Fibroblast of lung (primary cell): Measurements from ENCODE around the gene KRTAP4-4. TPM values are rescaled to one million over a fixed set of nuclear protein-coding genes. Genes with fewer than 3 reads are reported as not detected.
A peak's percentile ranks its signal among the peaks of the same experiment; 100 is the strongest.
"Not testable (repeated sequence)": the region's sequence is repeated elsewhere in the genome, so short reads cannot be mapped to it uniquely, and the experiment has no call there.

Source experiments
- DNase-seq, 2 donors: peaks; one replicate each; pipeline versions ENCODE4 v3.0.0 to v3.0.0-alpha.2; 2010; ENCODE audit warnings: low read depth in 2 of 2
- H2AFZ ChIP-seq: 2 replicates; pipeline ENCODE4 v1.5.1; 2012; ENCODE audit warnings: low read length, control low read depth, inconsistent platforms
- H3K27ac ChIP-seq: 2 replicates; pipeline ENCODE4 v1.5.1; 2011; ENCODE audit warnings: low read length, control low read depth; ENCODE audit not compliant: insufficient read depth
- H3K27me3 ChIP-seq: 2 replicates; pipeline ENCODE4 v1.5.1; 2011; ENCODE audit warnings: mild to moderate bottlenecking, low read length; ENCODE audit not compliant: control insufficient read depth, insufficient read depth
- H3K36me3 ChIP-seq: 2 replicates; pipeline ENCODE4 v1.5.1; 2011; ENCODE audit warnings: low read length; ENCODE audit not compliant: control insufficient read depth, insufficient read depth
- H3K4me1 ChIP-seq: 2 replicates; pipeline ENCODE4 v1.5.1; 2011; ENCODE audit warnings: low read length; ENCODE audit not compliant: control insufficient read depth, insufficient read depth; ENCODE audit errors: extremely low read depth
- H3K4me2 ChIP-seq: 2 replicates; pipeline ENCODE4 v1.5.1; 2011; ENCODE audit warnings: low read length, control low read depth; ENCODE audit not compliant: insufficient read depth; ENCODE audit errors: extremely low read depth
- H3K4me3 ChIP-seq, 4 experiments: fragments of 200-600 bp in 1 of 4; sonication (generic) in 1 of 4; replicated peaks in 1 of 4; 2 replicates each; pipeline ENCODE4 v1.5.1; 2011 to 2016; ENCODE audit warnings: low read length in 4 of 4, low read depth in 3 of 4, mild to moderate bottlenecking in 3 of 4, control low read depth in 2 of 4, inconsistent platforms in 1 of 4, mixed read lengths in 1 of 4; ENCODE audit not compliant: insufficient read depth in 1 of 4; ENCODE audit errors: control extremely low read depth in 1 of 4
- H3K79me2 ChIP-seq: 2 replicates; pipeline ENCODE4 v1.5.1; 2012; ENCODE audit warnings: mild to moderate bottlenecking, low read length, inconsistent platforms; ENCODE audit not compliant: control insufficient read depth, insufficient read depth
- H3K9ac ChIP-seq: 2 replicates; pipeline ENCODE4 v1.5.1; 2011; ENCODE audit warnings: mild to moderate bottlenecking, low read length, control low read depth; ENCODE audit not compliant: insufficient read depth
- H3K9me3 ChIP-seq: 2 replicates; pipeline ENCODE4 v1.5.1; 2012; ENCODE audit warnings: low read depth, low read length; ENCODE audit not compliant: control insufficient read depth, insufficient read depth
- H4K20me1 ChIP-seq: 2 replicates; pipeline ENCODE4 v1.5.1; 2011; ENCODE audit warnings: low read length; ENCODE audit not compliant: control insufficient read depth, insufficient read depth; ENCODE audit errors: extremely low read depth
- EZH2 ChIP-seq: IDR thresholded peaks from 2 replicates; pipeline ENCODE4 v1.5.1; 2012; ENCODE audit warnings: low read length, control low read depth, mild to moderate bottlenecking; ENCODE audit errors: missing control alignments
- polyA plus RNA-seq, 2 donors: library from polyadenylated mRNA; depleted of rRNA in 1 of 2; stranded (reverse) in 1 of 2; unstranded in 1 of 2; fragments of >200 nt; gene quantifications; 2 replicates each; pipeline ENCODE4 v1.2.1, GENCODE V29; 2011 to 2012; ENCODE audit warnings: missing spikeins in 1 of 2
- total RNA-seq: library from RNA; depleted of rRNA; stranded (reverse); fragments of >200 nt; gene quantifications from 2 replicates; pipeline ENCODE4 v1.2.1, GENCODE V29; 2014
- TF ChIP-seq, protein P1 (sequence below), 2 donors: IDR thresholded peaks in 1 of 2; conservative IDR thresholded peaks in 1 of 2; 1 replicate in 1 of 2; 2 replicates in 1 of 2; pipeline ENCODE4 v1.5.1; 2011 to 2012; ENCODE audit warnings: low read length in 2 of 2, control low read depth in 1 of 2, inconsistent platforms in 1 of 2, low read depth in 1 of 2, mild to moderate bottlenecking in 1 of 2

KRTAP4-4 gene
- total and polyA plus RNA-seq, 2 donors (not counting 1 experiment from before 2014, with no cell fraction given): not detected

DNA sequence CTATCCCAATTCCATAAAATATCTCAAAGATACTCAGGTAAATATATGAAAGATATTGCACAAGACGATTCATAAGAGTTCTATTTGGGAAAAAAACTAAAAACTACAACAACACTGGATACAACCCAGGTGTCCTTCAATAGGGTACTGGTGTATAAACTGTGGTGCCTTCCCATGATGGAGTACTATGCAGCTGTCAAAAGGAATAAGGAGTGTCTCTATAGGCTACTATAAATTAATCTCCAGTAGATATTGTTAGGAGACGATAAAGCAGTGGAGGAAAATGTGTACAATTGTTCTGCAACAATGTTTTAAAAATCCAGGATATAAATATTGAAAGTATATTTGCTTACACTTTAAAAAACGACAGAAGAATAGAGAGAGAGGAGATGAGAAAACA lies 34.1 kb downstream of the KRTAP4-4 start:
- Histone ChIP-seq H3K27ac (no peak overlapping the region), H2AFZ (no peak overlapping the region), H3K9me3 (no peaks in the 10 kb centered on the region), H3K9ac (no peak overlapping the region), H3K36me3 (no peaks in the 10 kb centered on the region), H3K27me3 (no peaks in the 10 kb centered on the region), H3K4me1 (no peaks in the 10 kb centered on the region), H4K20me1 (no peaks in the 10 kb centered on the region), H3K4me2 (no peak overlapping the region), H3K4me3 (no peak overlapping the region), H3K79me2 (no peaks in the 10 kb centered on the region)
- DNase-seq: no peak
- TF ChIP-seq, protein P1, sequence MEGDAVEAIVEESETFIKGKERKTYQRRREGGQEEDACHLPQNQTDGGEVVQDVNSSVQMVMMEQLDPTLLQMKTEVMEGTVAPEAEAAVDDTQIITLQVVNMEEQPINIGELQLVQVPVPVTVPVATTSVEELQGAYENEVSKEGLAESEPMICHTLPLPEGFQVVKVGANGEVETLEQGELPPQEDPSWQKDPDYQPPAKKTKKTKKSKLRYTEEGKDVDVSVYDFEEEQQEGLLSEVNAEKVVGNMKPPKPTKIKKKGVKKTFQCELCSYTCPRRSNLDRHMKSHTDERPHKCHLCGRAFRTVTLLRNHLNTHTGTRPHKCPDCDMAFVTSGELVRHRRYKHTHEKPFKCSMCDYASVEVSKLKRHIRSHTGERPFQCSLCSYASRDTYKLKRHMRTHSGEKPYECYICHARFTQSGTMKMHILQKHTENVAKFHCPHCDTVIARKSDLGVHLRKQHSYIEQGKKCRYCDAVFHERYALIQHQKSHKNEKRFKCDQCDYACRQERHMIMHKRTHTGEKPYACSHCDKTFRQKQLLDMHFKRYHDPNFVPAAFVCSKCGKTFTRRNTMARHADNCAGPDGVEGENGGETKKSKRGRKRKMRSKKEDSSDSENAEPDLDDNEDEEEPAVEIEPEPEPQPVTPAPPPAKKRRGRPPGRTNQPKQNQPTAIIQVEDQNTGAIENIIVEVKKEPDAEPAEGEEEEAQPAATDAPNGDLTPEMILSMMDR (conservative IDR thresholded peaks at IDR 0.05 in 1 of 2, IDR thresholded peaks at IDR 0.05 in 1 of 2; ENCODE audit: low read depth in 1 of 2, low read length in 2 of 2): no peak

DNA sequence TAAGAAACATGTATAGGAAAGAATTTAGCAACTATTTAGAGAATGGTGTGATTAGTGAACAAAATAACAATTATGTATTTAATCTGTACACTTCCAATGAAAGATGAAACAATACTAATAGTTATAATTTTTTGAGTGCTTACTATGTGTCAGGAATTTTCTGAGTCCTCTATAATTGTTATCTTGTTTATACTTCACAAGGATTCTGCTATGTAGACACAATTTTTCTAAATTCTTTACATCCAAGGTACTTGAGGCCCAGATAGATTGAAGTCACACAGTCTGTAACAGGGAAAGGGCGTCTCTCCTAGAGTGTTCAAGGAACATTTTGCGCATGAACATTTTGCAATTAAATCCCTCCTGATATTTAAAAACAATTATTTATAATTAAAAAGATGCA lies 35.5 kb downstream of the KRTAP4-4 start:
- H3K4me2 ChIP-seq: no peak overlapping the region
- no peak overlapping the region for H2AFZ ChIP-seq
- H3K9me3 ChIP-seq: no peaks in the 10 kb centered on the region
- H3K4me3 ChIP-seq: no peak overlapping the region
- H3K9ac ChIP-seq: no peak overlapping the region
- no peaks in the 10 kb centered on the region for H3K36me3 ChIP-seq
- H3K4me1 ChIP-seq: no peaks in the 10 kb centered on the region
- H3K79me2 ChIP-seq: no peaks in the 10 kb centered on the region
- H4K20me1 ChIP-seq: no peaks in the 10 kb centered on the region
- TF ChIP-seq EZH2: no peak
- TF ChIP-seq, protein P1 (conservative IDR thresholded peaks at IDR 0.05 in 1 of 2, IDR thresholded peaks at IDR 0.05 in 1 of 2; ENCODE audit: low read depth in 1 of 2, low read length in 2 of 2): no peak
- H3K27me3 ChIP-seq: no peaks in the 10 kb centered on the region
- no peak for DNase-seq
- H3K27ac ChIP-seq: no peak overlapping the region

DNA sequence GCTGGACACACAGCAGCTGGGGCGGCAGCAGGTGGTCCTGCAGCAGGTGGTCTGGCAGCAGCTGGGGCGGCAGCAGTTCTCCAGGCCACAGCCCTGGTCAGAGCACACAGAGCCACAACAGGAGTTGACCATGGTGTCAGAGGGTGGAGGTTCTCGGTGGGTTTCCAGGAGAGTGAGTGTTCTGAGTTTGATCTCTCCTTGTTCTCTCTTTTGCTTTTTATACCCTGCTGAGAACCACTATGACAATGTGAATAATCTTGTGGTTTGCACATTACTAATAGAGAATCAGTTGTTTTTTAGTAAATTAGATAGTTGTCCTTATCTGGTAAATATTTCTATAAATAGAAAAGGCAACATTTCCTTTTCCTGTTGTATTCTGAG lies 36.6 kb downstream of the KRTAP4-4 start, which contains the start of gene KRTAP4-12:
Gene KRTAP4-12, minus strand, starts transcription at position 192 of the 381 bp plus-strand sequence. Its CDS starts 60 bp downstream, at position 132.
- H3K27me3 ChIP-seq, H3K27ac ChIP-seq, H3K4me2 ChIP-seq, H3K4me1 ChIP-seq, H3K79me2 ChIP-seq, H4K20me1 ChIP-seq, H3K9me3 ChIP-seq, H2AFZ ChIP-seq, H3K4me3 ChIP-seq, H3K9ac ChIP-seq, H3K36me3 ChIP-seq: not testable (repeated sequence)
- peak in 1 of 2 donors; percentile 20 for DNase-seq

DNA sequence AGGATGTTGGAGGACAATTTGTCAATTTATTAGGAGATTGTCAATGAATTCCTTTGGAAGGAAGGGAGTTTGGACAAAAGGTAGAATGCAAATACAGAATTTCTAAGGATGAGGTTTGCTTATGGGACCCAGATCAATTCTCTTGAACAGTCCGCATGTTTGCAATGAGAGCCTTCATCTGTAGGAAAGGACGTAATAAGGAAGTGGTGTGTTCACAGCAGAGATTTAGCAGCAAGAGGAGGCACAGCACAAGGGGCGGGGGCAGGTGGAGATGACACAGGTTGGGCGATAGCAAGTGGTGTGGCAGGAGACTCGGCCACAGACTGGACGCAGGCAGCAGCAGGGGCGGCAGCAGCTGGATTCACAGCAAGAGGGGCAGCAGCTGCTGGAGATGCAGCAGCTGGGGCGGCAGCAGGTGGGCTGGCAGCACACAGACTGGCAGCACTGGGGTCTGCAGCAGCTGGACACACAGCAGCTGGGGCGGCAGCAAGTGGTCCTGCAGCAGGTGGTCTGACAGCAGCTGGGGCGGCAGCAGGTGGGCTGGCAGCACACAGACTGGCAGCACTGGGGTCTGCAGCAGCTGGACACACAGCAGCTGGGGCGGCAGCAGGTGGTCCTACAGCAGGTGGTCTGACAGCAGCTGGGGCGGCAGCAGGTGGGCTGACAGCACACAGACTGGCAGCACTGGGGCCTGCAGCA lies 37.1 kb downstream of the KRTAP4-4 start:
- not testable (repeated sequence) for H3K36me3 ChIP-seq, H3K9ac ChIP-seq, H4K20me1 ChIP-seq, H3K79me2 ChIP-seq, DNase-seq, H3K9me3 ChIP-seq, H3K27ac ChIP-seq, H3K27me3 ChIP-seq, H3K4me3 ChIP-seq, H2AFZ ChIP-seq, H3K4me2 ChIP-seq, H3K4me1 ChIP-seq
